Stimulated activated CD4-positive, alpha-beta T cell treated with anti-CD3 and anti-CD28 coated beads, TNF-alpha, amount 100 ng/mL, for 24 hours (primary cell): ENCODE results near the gene PPM1H.

Experiments used
- DNase-seq, 3 experiments: peaks; one replicate each; pipeline ENCODE4 v3.0.0-alpha.2; 2020; ENCODE audit warnings: low read depth in 3 of 3

Gene PPM1H

GRCh38 chr12:62800707-62801400 lies 134.1 kb downstream of the PPM1H start:
- no peak for DNase-seq

- no peak for DNase-seq
Observed at GRCh38 chr12:62799766-62800406, 135.1 kb downstream of the PPM1H start.

GRCh38 chr12:62799126-62799736 lies 135.7 kb downstream of the PPM1H start:
- peak; percentile 16 to 41 (median 31) for DNase-seq

- no peak for DNase-seq
Observed at GRCh38 chr12:62794218-62794583, 140.7 kb downstream of the PPM1H start.

- peak; percentile 49 to 68 (median 65) for DNase-seq
Observed at GRCh38 chr12:62793256-62794217, 141.4 kb downstream of the PPM1H start.

- DNase-seq: no peak
Observed at GRCh38 chr12:62792236-62792870, 142.6 kb downstream of the PPM1H start.

GRCh38 chr12:62789851-62790250 lies 145.1 kb downstream of the PPM1H start:
- DNase-seq: no peak

GRCh38 chr12:62787611-62788010 lies 147.3 kb downstream of the PPM1H start:
- no peak for DNase-seq

- no peak for DNase-seq
Observed at GRCh38 chr12:62787023-62787422, 147.9 kb downstream of the PPM1H start.

- DNase-seq: no peak
Observed at GRCh38 chr12:62785941-62786559, 148.9 kb downstream of the PPM1H start.

GRCh38 chr12:62784576-62784975 lies 150.4 kb downstream of the PPM1H start:
- no peak for DNase-seq

GRCh38 chr12:62783881-62784280 lies 151.1 kb downstream of the PPM1H start:
- no peak for DNase-seq

- DNase-seq: no peak
Observed at GRCh38 chr12:62781136-62781880, 153.6 kb downstream of the PPM1H start.

- no peak for DNase-seq
Observed at GRCh38 chr12:62779488-62779887, 155.5 kb downstream of the PPM1H start.

- DNase-seq: no peak
Observed at GRCh38 chr12:62778187-62778586, 156.8 kb downstream of the PPM1H start.

GRCh38 chr12:62776997-62777396 lies 158.0 kb downstream of the PPM1H start:
- no peak for DNase-seq

- no peak for DNase-seq
Observed at GRCh38 chr12:62776575-62776974, 158.4 kb downstream of the PPM1H start.

- DNase-seq: no peak
Observed at GRCh38 chr12:62774794-62775193, 160.2 kb downstream of the PPM1H start.

- no peak for DNase-seq
Observed at GRCh38 chr12:62772416-62772955, 162.5 kb downstream of the PPM1H start.

- no peak for DNase-seq
Observed at GRCh38 chr12:62771828-62772227, 163.1 kb downstream of the PPM1H start.
